SK-N-SH treated with all-trans-retinoic acid at 6 μM for 48 hours (cell line): ENCODE results near the gene RHAG.

Source experiments
- ESRRG ChIP-seq: fragments of 250-450 bp; sonication (Bioruptor Pico); IDR thresholded peaks from 2 replicates; pipeline ENCODE4 v1.6.1; 2021; ENCODE audit warnings: mild to moderate bottlenecking
- GLIS3 ChIP-seq: fragments of 250-450 bp; sonication (Bioruptor Pico); IDR thresholded peaks from 2 replicates; pipeline ENCODE4 v1.5.0; 2020; ENCODE audit warnings: mild to moderate bottlenecking, moderate library complexity
- OSR1 ChIP-seq: fragments of 250-450 bp; sonication (Bioruptor Pico); IDR thresholded peaks from 2 replicates; pipeline ENCODE4 v1.8.0; 2022; ENCODE audit warnings: moderate library complexity, mild to moderate bottlenecking, inconsistent platforms
- RARB ChIP-seq: fragments of 250-450 bp; sonication (Bioruptor Pico); IDR thresholded peaks from 2 replicates; pipeline ENCODE4 v1.8.0; 2021; ENCODE audit warnings: mild to moderate bottlenecking, moderate library complexity
- TCF4 ChIP-seq: fragments of 250-450 bp; sonication (Bioruptor Pico); IDR thresholded peaks from 2 replicates; pipeline ENCODE4 v1.8.0; 2021; ENCODE audit warnings: mild to moderate bottlenecking, moderate library complexity, borderline replicate concordance
- TOX ChIP-seq: fragments of 250-450 bp; sonication (Bioruptor Pico); IDR thresholded peaks from 2 replicates; pipeline ENCODE4 v1.8.0; 2021; ENCODE audit warnings: mild to moderate bottlenecking, moderate library complexity, borderline replicate concordance
- ZFP3 ChIP-seq: fragments of 250-450 bp; sonication (Bioruptor Pico); IDR thresholded peaks from 2 replicates; pipeline ENCODE4 v1.5.0; 2020; ENCODE audit warnings: mild to moderate bottlenecking, moderate library complexity
- ZNF70 ChIP-seq: fragments of 450-650 bp; formaldehyde crosslinking; IDR thresholded peaks from 2 replicates; pipeline ENCODE4 v1.5.0; 2020; ENCODE audit warnings: mild to moderate bottlenecking, moderate library complexity

GRCh38 chr6:49607391-49607982, 29.2 kb downstream of the RHAG start:
- TF ChIP-seq ESRRG (CRISPR knock-in tag): no peak
- no peak for TF ChIP-seq GLIS3
- no peak for TF ChIP-seq OSR1
- TF ChIP-seq TCF4 (CRISPR knock-in tag): no peak
- TF ChIP-seq TOX (CRISPR knock-in tag): no peak
- TF ChIP-seq ZNF70 (CRISPR knock-in tag): no peak
- no peak for TF ChIP-seq RARB (CRISPR knock-in tag)
- TF ChIP-seq ZFP3 (CRISPR knock-in tag): no peak
